Esophagus muscularis mucosa (tissue), 4 donors: ENCODE results near the gene PRMT7. TPM values are rescaled to one million over a fixed set of nuclear protein-coding genes. Genes with fewer than 3 reads are reported as not detected.

Source experiments
- DNase-seq: peaks from one replicate; pipeline ENCODE4 v3.0.0-alpha.2; 2017; ENCODE audit errors: extremely low spot score
- H3K27ac ChIP-seq, 4 donors: fragments of 200-600 bp; sonication (generic); replicated peaks in 1 of 4; 1 replicate in 3 of 4; 2 replicates in 1 of 4; pipeline ENCODE4 v1.5.1; 2016 to 2019; ENCODE audit warnings: mild to moderate bottlenecking in 1 of 4
- H3K27me3 ChIP-seq, 4 donors: fragments of 200-600 bp; sonication (generic); one replicate each; pipeline versions ENCODE4 v1.5.1 to v1.6.0; 2016 to 2019
- H3K36me3 ChIP-seq, 4 donors: fragments of 200-600 bp; sonication (generic); one replicate each; pipeline ENCODE4 v1.5.1; 2016 to 2019
- H3K4me1 ChIP-seq, 4 donors: fragments of 200-600 bp; sonication (generic); one replicate each; pipeline ENCODE4 v1.5.1; 2016 to 2019
- H3K4me3 ChIP-seq, 4 donors: fragments of 200-600 bp; sonication (generic); 1 replicate in 2 of 4; 2 replicates in 2 of 4; pipeline ENCODE4 v1.5.1; 2016 to 2019; ENCODE audit warnings: mild to moderate bottlenecking in 4 of 4, moderate library complexity in 1 of 4
- H3K9me3 ChIP-seq, 4 donors: fragments of 200-600 bp; sonication (generic); 1 replicate in 3 of 4; 2 replicates in 1 of 4; pipeline ENCODE4 v1.5.1; 2016 to 2019
- EP300 ChIP-seq: sonication (generic); formaldehyde crosslinking; IDR thresholded peaks from one replicate; pipeline ENCODE4 v1.6.1; 2017; ENCODE audit warnings: antibody characterized with exemption
- POLR2A ChIP-seq: fragments of 450-650 bp; IDR thresholded peaks from one replicate; pipeline ENCODE4 v1.6.1; 2017; ENCODE audit warnings: antibody characterized with exemption, moderate library complexity, mild to moderate bottlenecking, low read depth
- POLR2AphosphoS5 ChIP-seq, 2 donors: sonication (generic); formaldehyde crosslinking; IDR thresholded peaks; one replicate each; pipeline ENCODE4 v1.6.1; 2017; ENCODE audit warnings: antibody characterized with exemption in 2 of 2
- WGBS: methylation state at CpG from one replicate; pipeline ENCODE4 v1.1.5; 2018; 5-methylcytosine and 5-hydroxymethylcytosine counted together
- intact Hi-C: fragments of 100-400 bp; cut with DNase I; formaldehyde crosslinking; loops from one replicate; pipeline ENCODE4 v1.15.1; 2023
- total RNA-seq, 4 donors: library from RNA; depleted of rRNA; stranded (reverse); fragments of >200 nt; gene quantifications; one replicate each; pipeline versions ENCODE4 v1.1.0 to v1.2.1, GENCODE V29; 2016
- TF ChIP-seq, protein P1 (sequence below), 3 experiments: fragments of 200-600 bp in 2 of 3; fragments of 450-650 bp in 1 of 3; sonication (generic) in 2 of 3; IDR thresholded peaks; one replicate each; pipeline ENCODE4 v1.5.1; 2017 to 2019; ENCODE audit warnings: antibody characterized with exemption in 3 of 3, mild to moderate bottlenecking in 2 of 3, moderate library complexity in 1 of 3

The PRMT7 gene
- total RNA-seq, 4 donors from 2014 or later, result 20.0 to 31.1 (median 26.8) TPM

DNA sequence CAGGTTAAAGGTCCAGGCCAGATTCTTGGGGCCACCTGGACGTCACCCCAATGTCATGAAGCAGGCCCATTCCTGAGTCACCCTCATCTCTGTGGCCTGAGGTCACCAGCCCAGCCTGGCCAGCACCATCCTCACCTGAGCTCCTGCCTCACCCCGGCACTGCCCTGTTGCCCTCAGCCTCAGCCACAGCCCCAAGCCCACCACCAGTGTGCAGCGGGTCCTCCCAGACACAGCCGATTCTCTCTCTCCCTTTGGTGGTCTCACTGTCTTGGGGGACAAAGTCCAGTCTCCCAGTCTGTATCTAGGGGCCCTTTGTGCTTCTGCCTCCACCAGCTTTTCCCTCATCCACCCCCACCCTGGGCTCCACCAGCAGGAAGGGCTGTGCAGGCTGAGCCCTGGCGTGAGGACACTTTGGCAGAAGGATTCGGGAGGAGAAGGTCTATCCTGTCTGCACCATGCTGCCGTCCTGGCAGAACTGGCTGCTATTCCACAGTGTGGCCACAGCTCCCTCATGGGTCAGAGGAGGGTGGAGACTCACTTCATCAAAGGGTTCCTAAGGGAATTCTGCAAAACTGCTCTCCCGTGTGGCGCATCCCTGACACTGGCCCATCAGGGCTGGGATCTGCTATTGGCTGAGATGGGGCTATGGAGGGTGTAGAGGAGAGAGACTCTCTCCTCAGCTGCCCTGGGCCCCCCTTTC is 64.3 kb downstream of the PRMT7 start:
- 83% methylated on average over 6 of the region's 9 CpGs for WGBS
- H3K4me3 ChIP-seq, result no peak overlapping the region
- DNase-seq, result no peak

GRCh38 chr16:68375801-68376536 is 65.2 kb downstream of the PRMT7 start:
- WGBS, result 91% methylated on average over 8 of the region's 11 CpGs
- TF ChIP-seq POLR2AphosphoS5 (IDR thresholded peaks at IDR 0.05), result no peak
- TF ChIP-seq POLR2A, result no peak
- TF ChIP-seq EP300, result no peak
- TF ChIP-seq, protein P1, sequence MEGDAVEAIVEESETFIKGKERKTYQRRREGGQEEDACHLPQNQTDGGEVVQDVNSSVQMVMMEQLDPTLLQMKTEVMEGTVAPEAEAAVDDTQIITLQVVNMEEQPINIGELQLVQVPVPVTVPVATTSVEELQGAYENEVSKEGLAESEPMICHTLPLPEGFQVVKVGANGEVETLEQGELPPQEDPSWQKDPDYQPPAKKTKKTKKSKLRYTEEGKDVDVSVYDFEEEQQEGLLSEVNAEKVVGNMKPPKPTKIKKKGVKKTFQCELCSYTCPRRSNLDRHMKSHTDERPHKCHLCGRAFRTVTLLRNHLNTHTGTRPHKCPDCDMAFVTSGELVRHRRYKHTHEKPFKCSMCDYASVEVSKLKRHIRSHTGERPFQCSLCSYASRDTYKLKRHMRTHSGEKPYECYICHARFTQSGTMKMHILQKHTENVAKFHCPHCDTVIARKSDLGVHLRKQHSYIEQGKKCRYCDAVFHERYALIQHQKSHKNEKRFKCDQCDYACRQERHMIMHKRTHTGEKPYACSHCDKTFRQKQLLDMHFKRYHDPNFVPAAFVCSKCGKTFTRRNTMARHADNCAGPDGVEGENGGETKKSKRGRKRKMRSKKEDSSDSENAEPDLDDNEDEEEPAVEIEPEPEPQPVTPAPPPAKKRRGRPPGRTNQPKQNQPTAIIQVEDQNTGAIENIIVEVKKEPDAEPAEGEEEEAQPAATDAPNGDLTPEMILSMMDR (IDR thresholded peaks at IDR 0.05), result no peak
- no peaks in the 10 kb centered on the region for H3K36me3 ChIP-seq

More for the DNA sequence above, 64.3 kb downstream of the PRMT7 start:
- no peaks in the 10 kb centered on the region for H3K9me3 ChIP-seq
- H3K4me1 ChIP-seq, result no peaks in the 10 kb centered on the region
- no peaks in the 10 kb centered on the region for H3K36me3 ChIP-seq
- H3K27me3 ChIP-seq, result no peaks in the 10 kb centered on the region
- no peak overlapping the region for H3K27ac ChIP-seq
- TF ChIP-seq EP300 (no peak), POLR2A (no peak), POLR2AphosphoS5 (IDR thresholded peaks at IDR 0.05) (no peak)
- TF ChIP-seq, protein P1 (IDR thresholded peaks at IDR 0.05), result no peak
- intact Hi-C loops, result no loop called here

DNA sequence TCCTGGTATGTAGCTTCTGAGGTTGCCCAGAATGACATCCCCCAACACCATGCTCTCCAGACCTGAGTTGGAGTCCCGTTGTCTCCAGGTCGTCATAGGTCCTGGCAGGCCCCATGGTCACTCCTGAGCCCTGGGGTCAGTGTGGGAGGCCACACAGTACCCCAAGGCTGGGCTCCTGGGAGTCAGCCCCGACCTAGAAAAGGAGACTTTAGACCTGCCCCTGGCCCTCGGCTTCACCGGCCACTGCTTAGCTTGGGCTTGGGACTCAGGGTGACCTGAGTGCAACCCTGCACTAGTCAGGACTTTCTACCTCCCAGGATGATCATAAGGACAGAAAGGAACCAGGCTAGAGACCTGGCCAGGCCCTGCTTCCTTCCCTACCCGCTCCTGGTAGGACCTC is 65.8 kb downstream of the PRMT7 start:
- Histone ChIP-seq H3K9me3 (no peaks in the 10 kb centered on the region), H3K36me3 (no peaks in the 10 kb centered on the region), H3K27me3 (no peaks in the 10 kb centered on the region), H3K4me3 (no peak overlapping the region), H3K4me1 (no peaks in the 10 kb centered on the region), H3K27ac (no peak overlapping the region)
- intact Hi-C loops, result no loop called here
- 90% methylated on average over 2 of the region's 6 CpGs for WGBS
- TF ChIP-seq, protein P1 (IDR thresholded peaks at IDR 0.05), result no peak
- TF ChIP-seq EP300 (no peak), POLR2AphosphoS5 (IDR thresholded peaks at IDR 0.05) (no peak), POLR2A (no peak)
- DNase-seq, result no peak

More at GRCh38 chr16:68375801-68376536, 65.2 kb downstream of the PRMT7 start:
- Histone ChIP-seq H3K9me3 (no peaks in the 10 kb centered on the region), H3K4me3 (no peak overlapping the region), H3K27me3 (no peaks in the 10 kb centered on the region), H3K27ac (no peak overlapping the region), H3K4me1 (no peaks in the 10 kb centered on the region)
- no peak for DNase-seq
- intact Hi-C loops, result no loop called here

- Histone ChIP-seq H3K9me3 (no peaks in the 10 kb centered on the region), H3K27me3 (no peaks in the 10 kb centered on the region), H3K4me3 (no peak overlapping the region), H3K36me3 (no peaks in the 10 kb centered on the region), H3K4me1 (no peaks in the 10 kb centered on the region), H3K27ac (no peak overlapping the region)
- TF ChIP-seq, protein P1 (IDR thresholded peaks at IDR 0.05), result no peak
- TF ChIP-seq POLR2AphosphoS5 (IDR thresholded peaks at IDR 0.05) (no peak), EP300 (no peak), POLR2A (no peak)
- intact Hi-C loops, result no loop called here
- DNase-seq, result no peak
- WGBS, result 100% methylated on average over 2 of the region's 7 CpGs
Measured at GRCh38 chr16:68377221-68377620, 66.4 kb downstream of the PRMT7 start.
